GM21447 (cell line): ENCODE data around the gene KCNJ14.

Experiments used
- ATAC-seq: cut with Tn5 transposase; IDR thresholded peaks from one replicate; pipeline ENCODE4 v1.9.1; 2021; ENCODE audit not compliant: unreplicated experiment

Gene KCNJ14

DNA sequence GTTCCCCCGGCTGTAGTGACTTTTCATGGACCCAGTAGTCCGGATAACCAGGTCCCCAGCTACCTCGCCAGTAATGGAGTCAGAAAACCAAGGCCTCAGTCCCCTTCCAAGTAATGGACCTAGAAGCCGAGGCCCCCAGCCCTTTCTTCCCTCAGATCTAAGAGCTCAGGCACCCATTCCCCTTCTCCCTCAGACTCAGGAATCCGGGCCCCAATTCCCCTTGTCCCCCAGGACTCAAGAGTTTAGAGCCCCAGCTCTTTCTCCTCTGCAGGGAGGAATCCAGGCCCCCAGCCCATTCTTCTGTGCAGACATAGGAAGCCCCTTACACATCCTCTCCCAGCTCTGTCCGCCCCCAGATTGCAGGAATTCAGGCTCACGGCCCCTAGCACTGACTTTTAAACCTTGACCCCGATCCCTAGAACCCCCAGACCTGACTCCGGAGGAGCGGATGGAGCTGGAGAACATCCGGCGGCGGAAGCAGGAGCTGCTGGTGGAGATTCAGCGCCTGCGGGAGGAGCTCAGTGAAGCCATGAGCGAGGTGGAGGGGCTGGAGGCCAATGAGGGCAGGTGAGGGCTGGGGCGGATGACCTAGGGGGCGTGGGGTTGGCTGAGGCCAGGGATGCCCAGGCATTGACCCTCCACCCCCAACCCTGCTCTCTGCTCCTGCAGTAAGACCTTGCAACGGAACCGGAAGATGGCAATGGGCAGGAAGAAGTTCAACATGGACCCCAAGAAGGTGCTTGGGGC lies 14.7 kb downstream of the KCNJ14 start:
- no peak for ATAC-seq

DNA sequence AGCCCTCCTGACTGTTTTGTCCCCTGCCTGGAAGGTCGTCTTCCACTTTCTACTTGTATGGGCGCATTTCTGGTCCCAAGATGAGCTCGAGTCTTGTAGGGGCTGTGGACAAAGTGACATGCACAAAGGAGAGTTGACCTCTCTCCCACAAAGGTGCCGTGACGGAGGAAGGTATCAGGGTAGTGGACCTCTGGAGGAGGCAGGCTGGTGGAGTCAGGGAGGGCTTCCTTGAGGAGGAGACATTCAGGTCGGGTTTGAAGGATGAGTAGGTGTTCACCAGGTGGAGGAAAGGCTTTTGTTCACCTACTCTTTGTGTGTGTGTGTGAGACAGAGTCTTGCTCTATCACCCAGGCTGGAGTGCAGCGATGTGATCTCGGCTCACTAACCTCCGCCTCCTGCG lies 15.5 kb downstream of the KCNJ14 start:
- no peak for ATAC-seq

DNA sequence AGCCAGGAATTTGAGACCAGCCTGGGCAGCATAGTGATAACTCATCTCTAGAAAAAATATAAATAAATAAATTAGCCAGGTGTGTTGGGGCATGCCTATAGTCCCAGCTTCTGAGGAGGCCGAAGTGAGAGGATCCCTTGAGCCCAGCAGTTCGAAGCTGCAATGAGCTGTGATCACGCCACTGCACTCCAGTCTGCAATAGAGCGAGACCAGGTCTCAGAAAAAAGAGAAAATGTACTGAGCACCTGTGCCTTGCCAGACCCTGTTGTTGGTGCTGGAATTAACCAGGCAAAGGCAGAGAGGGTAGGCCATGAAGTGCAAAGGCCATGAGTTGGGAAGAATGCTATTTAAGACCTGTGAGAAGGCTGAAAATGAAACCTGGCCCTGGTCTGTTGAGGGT lies 16.5 kb downstream of the KCNJ14 start:
- no peak for ATAC-seq

DNA sequence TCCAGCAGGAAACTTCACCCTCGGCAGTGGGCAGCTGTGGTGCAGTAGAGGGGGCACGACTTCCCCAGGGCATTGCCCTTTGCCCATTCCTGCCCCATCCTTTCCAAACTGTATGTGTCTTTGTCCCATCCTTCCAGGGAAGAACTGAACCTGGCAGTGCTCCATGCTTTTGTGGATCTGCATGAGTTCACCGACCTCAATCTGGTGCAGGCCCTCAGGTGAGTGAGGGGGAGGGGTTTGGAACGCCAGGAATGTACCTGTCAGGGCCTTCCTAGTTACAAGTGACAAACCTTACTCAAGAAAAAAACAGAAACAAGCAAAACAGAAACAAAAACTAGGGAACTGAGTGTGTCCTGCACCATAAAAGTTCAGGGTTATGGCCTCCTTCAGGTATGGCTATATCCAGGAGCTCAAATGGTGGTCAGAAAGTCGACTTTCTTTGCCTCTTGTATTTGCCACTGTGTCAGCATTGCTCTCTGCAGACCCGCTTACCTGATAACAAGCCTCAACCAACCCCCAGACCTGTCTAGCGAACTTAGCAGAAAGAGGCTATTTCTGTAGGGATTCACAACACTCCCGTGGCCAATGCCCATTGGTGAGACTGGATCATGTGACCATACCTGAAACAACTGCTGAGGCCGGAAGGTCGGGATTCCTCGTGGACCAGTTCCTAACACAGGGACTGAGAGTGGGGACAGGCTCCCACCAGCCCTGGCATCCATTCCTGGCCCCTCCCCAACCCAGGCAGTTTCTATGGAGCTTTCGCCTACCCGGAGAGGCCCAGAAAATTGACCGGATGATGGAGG lies 18.0 kb downstream of the KCNJ14 start:
- no peak for ATAC-seq

DNA sequence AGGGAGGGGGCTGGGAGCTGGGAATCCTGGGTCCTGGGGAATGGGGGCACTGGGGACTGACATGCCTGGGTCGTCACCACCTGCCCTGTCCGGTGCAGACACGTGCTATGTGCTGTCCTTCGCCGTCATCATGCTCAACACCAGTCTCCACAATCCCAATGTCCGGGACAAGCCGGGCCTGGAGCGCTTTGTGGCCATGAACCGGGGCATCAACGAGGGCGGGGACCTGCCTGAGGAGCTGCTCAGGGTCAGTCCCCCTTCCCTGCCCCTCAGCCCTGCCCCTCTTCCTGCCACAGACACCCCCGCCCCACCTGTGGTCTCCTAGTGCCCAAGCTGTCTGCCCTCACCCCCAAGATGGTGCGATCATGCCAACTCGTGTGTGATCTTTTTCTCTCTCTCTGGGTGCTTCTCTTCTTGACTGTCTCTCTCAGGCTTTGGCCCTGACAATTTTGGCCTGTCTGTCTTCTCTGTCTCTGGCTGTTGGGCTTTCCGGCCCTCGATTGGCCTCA lies 18.8 kb downstream of the KCNJ14 start:
- no peak for ATAC-seq

DNA sequence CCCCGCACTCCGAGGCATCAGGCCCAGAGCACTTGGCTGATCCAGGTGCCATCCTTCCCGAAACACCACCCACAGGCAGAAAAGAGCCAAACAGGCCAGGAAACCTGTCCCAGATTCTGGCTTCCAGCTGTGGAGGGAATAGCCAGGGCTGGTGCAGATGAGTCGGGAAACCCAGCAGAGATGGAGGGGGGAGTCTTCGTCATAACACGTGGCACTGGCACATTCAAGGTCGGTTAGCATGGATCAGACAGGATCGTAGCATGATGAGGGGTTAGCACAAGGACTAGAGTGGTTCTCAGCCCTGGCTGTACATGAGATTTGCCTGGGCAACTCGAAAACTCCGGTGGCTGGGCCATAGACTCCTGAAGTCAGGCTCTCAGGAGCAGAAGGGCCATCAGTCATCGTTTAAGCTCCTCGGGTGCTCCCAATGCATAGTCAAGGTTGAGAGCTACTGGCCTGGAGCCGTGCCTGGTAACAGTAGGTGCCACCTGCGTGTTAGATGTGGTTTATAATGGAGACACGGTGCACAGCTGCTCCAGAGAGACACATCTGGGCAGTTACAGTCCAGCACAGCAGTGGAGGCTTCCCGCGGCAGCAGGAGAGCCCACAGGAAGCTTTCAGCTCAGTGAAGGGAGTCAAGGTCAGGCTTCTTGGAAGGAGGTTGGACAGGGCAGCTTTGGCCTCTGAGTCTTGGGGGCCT lies 20.1 kb downstream of the KCNJ14 start:
- no peak for ATAC-seq

DNA sequence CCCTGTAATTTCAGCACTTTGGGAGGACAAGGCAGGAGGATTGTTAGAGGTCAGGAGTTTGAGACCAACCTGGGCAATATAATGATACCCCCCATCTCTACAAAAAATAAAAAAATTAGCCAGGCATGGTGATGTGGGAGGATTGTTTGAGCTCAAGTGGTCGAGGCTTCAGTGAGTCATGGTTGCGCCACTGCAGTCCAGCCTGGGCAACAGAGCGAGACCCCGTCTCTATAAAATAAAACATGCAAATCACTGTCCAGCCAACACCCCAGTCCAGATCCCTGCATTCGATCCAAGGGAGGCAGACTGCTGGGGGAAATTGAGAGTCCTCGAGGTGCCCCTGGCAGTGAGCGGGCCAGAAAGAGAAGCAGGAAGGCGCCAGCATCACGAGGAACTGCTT lies 20.8 kb downstream of the KCNJ14 start:
- ATAC-seq = no peak

DNA sequence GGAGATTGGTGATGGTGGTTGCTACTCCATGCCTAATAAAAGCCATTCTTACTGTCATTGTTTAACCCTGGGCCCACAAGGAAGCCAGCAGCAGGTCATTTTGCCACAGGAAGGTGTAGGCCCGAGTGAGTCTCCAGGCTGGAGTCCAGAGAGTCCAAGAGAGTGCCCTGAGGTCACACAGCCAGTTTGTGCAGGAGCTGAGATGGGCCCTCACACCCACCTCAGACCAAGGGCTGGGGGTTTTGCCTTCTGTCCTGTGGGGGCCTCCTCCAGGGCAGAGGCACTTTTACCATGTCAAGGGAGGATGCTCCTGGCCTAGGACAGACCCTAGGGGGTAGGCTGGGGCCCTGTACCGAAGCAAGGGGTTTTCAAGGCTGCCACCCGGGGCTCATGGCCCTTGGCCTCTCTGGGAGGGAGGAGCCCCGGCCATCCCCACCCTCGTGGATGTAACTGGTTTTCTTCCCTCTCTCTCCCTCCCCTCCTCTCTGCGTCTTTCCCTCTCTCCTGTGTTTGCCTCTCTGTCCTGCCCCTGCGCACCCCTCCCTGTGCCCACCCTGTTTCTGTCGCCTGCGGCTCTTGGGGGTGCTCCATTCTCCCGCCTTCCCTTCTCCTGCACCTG lies 21.8 kb downstream of the KCNJ14 start:
- ATAC-seq = no peak

DNA sequence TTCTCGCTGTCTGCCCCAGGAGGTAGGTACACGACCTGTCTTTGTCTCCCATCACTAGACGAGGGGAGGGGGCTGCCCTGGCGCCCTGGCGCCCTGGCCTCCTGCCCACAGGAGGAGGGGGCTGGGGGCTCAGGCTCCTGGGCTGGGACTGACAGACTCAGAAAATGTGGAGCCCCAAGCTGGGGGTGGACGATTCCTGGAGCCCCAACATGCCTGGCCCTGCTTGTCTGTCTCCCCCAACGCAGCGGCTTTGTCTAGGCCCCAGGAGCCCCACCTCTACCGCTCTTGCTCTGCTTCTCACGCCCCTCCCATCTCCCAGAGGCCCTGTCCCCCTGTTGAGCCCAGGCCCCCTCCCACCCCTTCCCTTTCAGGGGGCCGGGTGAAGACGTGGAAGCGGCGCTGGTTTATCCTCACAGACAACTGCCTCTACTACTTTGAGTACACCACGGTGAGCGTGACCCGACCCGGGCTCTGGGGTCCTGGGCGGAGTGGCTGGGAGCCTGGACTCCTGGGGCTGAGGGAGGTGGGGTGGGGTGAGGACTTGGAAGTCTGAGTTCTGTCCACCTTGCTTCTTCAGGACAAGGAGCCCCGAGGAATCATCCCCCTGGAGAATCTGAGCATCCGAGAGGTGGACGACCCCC lies 22.4 kb downstream of the KCNJ14 start:
- ATAC-seq = no peak

DNA sequence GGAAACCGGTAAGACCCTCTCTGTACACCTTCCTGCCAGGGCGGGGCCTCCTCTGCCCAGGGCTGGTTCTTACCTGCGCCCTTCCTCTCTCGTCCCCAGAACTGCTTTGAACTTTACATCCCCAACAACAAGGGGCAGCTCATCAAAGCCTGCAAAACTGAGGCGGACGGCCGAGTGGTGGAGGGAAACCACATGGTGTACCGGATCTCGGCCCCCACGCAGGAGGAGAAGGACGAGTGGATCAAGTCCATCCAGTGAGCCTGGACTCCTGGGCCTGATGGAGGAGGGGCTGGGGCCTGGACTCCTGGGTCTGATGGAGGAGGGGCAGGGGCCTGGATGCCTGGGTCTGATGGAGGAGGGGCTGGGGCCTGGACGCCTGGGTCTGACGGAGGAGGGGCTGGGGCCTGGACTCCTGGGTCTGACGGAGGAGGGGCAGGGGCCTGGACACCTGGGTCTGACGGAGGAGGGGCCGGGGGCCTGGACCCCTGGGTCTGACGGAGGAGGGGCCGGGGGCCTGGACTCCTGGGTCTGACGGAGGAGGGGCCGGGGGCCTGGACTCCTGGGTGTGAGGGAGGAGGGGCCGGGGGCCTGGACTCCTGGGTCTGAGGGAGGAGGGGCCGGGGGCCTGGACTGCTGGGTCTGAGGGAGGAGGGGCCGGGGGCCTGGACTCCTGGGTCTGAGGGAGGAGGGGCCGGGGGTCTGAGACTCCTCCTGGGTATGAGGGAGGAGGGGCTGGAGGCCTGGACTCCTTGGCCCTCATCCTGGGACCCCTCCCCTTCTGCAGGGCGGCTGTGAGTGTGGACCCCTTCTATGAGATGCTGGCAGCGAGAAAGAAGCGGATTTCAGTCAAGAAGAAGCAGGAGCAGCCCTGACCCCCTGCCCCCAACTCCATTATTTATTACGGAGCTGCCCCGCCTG lies 23.2 kb downstream of the KCNJ14 start:
- no peak for ATAC-seq

DNA sequence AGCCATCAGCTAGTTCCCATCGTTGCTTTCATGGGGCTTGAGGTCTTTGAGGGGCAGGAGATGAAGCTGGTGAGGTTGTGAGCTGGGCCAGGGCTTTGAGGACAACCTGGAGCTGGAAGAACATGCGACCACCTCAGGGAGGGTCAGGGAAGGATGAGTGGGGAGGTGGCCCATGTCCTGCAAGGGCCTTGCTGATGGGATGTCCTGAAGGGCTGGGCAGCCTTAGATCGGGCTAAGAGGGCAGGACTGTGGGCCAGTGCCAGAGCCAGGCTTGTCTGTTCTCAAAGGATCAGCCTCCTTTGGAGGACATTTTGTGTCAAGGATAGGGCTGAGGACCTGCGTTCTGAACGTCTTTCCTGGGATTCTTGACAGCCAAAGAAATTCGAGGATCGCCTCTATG lies 24.3 kb downstream of the KCNJ14 start:
- no peak for ATAC-seq

DNA sequence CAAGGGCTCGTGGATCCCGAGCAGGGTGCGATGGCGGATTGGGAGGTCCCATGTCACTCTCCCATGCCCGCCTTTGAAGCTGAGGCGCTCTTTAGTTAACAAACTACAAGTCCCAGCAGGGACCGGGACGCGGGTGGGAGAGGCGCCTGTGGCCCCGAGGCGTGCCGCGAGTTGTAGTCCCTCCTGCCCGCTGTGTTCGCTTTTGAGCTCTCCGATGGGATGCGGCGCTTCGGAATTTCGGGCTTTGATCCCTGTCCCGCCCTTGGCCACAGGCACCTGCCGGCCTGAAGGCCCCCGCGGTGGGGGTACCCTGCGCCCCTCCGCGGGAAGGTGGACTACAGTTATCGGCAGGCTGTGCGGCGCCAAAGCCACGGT lies 24.8 kb downstream of the KCNJ14 start:
- ATAC-seq = no peak

DNA sequence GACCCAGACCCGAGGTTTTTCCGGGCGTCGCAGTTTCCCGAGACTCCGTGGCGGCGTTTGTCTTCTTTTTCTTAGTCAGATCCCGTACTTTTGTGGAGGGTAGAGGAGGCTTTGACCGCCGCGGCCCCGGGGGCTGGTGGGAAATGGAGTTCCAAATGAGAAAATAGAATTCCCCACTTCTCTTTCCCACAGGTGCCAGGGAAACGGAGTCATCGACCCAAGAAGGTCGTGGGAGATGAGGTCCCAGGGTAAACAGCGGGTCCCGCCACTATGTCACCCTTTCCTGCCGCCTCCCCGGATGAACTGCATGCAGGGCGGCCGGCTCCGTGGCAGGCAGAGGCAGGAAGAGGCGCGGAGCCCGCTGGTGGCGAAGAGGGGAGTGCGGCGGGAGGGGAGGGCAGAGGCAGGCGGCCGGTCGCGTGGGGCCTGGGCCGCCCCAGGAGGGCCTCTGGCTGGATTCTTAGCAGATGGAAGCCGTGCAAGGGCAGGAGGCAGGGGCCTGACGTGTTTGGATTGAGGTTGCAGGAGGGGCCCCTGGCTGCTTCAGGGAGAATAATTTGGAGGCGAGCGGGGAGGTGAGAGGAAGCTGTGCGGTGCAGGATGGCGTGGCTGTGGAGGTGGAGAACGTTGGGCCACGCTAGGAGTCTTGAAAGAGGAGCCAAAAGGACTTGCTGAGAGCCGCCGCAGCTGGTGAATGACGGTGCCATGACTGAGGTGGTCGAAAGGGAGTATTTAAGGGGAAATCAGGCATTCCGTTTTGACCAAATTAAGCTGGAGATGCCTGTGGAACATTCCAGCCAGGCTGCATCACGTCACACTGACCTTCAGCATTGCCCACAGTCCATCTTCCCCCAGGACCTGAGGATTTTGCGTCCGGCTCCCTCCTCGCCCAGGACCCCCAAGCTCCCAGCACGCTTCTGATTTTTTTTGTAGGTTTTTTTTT lies 25.5 kb downstream of the KCNJ14 start:
- no peak for ATAC-seq

DNA sequence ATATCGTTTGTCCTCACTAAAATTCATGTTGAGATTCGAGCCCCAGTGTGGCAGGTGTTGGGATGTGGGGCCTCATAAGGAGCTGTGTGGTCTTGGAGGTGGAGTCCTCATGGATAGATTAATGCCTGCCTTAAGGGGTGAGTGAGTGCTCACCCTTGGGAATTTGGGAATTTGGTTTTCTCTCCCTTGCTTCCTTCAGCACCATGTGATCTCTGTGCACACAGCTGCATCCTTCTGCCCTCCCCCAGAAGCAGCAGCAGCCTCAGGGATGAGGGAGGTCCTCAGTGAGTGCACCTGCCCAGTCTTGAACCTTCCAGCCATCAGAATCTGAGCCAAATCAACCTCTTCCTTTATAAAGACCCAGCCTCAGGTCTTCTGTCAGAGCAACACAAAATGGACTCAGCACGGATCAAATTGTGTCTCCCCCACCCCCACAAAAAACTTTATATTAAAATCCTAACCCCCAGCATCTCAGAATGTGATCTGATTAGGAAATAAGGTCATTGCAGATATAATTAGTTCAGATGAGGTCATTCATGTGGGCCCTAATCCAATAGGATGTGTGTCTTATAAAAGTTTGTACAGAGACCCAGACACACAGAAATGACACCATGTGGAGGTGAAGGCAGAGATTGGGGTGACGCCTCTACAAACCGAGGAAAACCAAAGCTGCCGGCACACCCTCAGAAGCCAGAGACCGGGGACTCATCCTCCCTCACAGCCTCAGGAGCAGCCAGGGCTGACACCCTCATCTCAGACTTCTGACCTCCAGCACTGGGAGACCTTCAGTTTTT lies 26.7 kb downstream of the KCNJ14 start:
- no peak for ATAC-seq

DNA sequence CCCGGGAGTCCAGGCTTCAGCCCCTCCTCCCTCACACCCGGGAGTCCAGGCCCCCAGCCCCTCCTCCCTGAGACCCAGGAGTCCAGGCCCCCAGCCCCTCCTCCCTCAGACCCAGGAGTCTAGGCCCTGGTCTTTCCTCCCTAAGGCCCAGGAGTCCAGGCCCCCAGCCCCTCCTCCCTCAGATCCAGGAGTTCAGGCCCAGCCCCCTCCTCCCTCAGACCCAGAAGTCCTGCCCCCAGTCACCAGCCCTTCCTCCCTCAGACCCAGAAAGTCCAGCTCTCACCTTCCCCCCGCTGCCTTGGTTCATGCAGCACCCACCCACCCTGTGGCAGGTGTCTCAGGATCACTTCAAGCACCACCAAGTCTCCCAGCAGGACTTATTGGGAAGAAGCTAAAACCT lies 27.9 kb downstream of the KCNJ14 start:
- ATAC-seq = no peak

DNA sequence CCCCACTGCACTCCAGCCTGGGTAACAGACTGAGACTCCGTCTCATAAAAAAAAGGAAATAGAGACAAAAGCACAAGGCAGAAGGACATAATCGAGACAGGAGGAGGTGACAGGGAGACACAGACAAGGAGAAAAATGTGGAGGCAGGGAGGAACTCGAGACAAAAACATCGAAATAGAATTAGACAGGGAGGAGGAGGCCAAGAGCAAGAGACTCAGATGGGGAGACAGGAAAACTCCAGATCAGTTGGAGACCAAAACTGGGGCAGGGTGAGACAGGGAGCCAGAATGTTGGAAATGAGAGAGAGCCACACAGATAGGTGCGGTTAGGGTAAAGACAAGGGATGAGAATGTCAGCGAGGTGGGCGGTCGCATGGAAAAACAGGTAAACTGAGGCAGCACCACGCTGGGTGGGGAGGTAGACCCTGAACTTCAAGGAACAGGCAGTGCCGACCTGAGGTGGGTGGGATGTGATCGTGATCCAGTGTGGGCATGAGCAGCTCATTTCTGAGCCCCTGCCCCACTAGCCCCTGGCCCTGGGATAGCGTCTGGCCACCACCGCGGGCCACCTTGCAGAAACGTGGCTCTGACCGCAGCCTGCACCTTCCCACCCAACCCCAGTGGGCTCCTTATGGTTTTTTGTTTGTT lies 29.0 kb downstream of the KCNJ14 start:
- ATAC-seq = no peak

DNA sequence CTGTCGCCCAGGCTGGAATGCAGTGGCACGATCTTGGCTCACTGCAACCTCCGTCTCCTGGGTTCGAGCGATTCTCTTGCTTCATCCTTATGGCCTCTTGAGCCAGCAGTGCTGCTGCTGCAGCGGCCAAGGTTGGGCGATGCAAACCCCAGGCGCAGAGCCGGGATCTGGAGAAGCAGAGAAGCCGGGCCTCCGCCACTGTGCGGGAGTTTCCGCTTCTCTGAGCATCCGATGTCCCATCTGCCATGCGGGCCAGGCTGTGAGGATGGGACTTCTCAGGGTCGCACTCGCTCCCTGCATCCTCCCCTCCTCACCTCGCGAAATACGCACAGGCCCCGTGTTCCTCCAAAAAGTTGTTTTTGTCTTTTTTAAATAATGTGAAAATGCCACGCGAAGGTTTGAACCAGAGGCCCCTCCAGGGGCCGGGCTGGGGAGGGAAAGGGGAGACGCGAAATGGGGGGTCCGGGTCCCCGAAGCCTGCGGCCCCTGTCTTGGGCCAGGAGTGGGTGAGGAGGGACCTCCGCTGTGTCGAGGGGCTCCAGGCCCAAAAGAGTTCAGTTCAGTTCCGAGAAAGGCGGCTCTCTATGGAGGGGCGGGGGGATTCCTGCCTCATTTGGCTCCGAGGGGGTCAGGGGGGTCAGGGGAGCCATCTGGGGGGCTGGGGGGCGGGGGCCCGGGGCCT lies 29.7 kb downstream of the KCNJ14 start:
- no peak for ATAC-seq
